Left hindlimb (tissue), 1 donor: ENCODE measurements around the gene PPIL1.

ENCODE experiments used
- DNase-seq: peaks from one replicate; pipeline ENCODE4 v3.0.0-alpha.2; 2018

The PPIL1 gene

DNA sequence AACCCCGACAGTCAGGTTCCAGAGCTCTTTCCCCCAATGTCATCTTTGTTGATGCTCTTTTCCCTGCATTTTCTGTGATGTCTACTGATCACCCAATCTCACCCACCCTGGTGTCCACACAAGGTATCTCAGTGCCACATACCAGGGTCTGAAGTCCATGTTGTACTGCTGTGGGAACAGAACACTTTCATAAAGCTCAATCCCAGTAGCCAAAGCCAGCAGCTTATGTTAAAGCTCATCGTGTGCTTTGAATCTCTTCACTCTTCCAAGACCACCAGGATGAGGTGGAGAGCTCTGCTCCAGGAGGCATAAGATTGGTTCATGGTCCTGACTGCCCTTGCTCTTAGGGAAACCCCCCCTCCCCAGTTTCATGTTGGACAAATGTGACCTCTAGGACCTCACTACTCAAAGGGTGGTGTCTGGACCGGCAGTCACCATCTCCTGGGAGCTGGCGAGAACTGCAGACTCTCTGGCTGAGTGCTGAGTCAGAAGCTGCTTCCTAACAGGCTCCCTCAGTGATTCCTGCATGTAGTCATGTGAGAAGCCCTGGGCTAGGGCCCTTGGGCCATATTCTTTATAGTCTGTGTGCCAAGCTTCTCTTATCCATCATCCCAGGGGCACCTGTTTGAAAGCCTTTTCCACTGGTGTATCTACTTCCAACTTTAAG lies 22.0 kb downstream of the PPIL1 start:
- DNase-seq: no peak

DNA sequence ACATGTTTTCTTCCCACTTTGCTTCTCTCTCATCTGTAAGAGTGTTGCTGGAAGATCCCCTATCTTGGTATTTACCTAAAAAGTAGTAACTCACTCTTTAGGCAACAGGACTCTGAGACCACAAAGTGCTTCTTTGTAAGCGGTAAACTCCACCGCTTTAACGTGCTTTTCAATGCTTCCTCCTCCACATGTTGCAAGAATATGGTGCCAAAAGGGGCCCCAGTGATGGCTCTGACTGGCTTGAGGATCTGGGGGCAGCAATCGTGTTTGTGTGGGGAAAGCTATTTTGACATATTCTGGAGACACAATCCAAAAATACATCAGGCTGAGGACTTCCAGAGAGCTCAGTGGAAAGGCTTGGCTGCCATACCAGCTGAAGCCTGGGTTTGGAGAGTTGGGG lies 23.0 kb downstream of the PPIL1 start:
- no peak for DNase-seq

DNA sequence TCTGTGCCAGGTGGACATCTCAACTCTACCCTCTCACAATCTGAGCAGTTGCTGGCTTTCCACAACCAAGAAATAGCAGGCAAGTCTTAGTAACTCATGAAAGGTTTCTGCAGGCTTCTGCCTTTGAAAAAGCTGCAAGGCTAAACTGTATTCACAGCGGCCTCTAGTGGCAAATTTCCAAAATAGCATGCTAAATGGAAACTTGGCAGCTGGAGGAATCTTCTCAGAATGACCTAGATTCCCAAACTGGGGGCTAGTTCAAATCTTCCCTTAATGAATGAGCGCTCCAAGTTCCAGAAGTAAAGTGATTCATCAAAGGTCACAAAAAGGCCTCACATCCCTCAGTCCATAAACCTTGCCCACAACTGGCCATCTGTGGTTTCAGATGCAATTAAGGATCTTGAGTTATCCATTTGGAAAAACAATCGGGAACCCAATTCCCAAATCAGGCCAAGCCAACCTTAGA lies 23.4 kb downstream of the PPIL1 start:
- DNase-seq: peak; percentile 56

DNA sequence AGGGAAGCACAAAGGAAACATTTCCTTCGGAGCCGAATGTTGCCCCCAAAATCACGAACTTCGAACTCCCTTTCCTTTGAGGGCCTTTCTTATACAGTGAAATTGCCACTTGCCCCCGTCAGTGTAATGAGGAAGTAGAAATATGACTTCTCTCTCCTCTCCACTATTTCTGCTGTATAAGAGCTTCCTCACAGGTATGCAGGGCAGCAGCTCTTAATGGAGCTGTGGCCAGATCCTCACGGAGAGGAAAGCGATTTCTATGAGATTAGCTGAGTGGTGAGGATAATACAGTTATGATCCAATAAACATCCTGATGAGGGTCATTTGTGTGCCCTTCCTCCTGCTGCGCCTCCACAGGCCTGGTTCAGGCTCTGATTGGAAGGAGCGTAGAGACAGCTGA lies 24.6 kb downstream of the PPIL1 start:
- no peak for DNase-seq

DNA sequence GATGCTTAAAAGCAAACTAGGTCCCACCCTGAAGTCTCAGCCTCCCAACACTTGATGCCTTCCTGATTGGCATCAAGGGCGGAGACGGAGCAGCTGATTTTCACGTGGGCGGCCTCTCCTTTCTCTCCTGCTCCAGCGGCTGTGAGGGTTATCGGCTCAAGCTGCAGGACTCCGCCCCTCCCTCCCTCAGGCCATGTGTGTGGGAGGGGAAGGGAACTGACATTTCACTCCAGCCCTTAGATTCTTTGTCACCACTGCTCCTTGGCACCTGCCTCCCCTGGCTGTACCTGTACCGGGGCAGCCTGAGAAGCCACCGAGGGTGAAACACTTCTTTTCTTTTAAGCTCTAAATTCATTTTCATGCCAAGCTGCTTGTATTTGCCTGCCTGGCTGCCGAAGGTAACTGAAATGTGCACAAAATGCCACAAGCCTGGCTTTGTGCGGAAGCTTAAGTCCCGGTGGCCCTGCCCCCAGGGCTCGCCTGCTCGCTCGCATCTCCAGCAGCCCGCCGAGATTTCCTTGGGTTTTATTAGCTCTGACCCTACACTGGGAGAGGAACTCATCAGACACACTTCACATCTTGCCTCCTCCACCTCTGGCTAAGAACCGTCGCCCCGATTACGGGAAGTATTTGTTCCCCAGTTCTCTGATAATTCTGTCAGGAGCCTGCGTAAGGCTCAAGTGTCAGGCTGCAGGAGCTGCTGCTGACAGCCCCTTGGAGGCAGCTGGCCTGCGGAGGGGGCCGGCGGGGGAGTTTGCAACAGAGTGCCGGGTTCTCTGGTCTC lies 25.8 kb downstream of the PPIL1 start:
- DNase-seq: no peak

DNA sequence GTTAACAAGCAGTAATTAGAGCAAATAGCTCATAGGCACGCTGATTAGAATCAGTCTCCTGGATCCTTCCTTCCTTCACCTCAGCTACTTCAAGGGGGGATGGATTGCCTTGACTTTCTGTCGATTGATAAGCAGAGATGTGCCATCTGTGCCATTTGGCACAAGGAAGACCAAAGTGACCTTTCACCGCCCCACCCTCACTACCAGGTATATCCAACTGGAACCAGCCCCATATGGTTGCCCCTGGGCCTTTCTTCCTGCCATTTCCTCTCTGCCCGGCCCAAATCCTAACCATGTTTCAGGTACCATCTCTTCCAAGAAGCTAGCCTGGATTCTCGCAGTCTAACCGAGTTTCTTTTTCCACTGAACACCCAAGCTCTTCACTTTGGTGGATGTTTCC lies 26.6 kb downstream of the PPIL1 start:
- DNase-seq: no peak

DNA sequence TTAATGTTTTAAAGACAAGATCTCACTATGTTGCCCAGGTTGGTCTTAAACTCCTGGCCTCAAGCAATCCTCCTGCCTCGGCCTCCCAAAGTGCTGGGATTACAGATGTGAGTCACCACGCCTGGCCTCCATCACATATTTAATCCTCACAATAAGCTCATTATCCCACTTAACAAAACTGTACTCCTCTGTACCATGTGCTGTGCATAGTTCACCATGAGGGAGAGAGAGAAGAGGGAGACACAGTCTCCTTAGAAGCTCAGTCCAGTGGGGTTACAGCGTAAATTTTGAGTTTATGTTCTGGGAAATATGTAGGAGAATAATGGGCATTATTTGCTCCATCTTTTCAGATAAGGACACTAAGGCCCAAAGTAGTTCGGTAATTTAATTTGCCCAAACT lies 27.5 kb downstream of the PPIL1 start:
- no peak for DNase-seq

DNA sequence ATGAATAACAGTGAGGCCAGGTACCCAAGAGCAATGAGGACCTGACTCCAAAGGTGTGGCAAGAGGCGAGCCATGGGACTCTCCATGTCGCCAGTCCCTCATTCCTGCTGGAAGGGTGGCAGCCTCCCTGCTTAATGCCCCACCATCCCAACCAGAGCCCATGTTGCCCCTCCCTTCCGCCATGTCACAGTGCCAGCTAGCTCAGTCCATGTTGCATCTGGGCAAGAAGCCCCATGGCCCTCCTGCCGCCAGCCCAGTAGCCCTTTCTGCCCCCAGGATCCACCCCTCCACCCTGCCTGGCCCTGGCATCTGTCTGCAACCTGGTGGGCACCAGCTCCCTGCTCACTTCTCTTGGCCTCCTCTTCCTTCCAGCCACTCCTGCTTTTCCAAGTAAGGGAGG lies 29.4 kb downstream of the PPIL1 start:
- DNase-seq: no peak

DNA sequence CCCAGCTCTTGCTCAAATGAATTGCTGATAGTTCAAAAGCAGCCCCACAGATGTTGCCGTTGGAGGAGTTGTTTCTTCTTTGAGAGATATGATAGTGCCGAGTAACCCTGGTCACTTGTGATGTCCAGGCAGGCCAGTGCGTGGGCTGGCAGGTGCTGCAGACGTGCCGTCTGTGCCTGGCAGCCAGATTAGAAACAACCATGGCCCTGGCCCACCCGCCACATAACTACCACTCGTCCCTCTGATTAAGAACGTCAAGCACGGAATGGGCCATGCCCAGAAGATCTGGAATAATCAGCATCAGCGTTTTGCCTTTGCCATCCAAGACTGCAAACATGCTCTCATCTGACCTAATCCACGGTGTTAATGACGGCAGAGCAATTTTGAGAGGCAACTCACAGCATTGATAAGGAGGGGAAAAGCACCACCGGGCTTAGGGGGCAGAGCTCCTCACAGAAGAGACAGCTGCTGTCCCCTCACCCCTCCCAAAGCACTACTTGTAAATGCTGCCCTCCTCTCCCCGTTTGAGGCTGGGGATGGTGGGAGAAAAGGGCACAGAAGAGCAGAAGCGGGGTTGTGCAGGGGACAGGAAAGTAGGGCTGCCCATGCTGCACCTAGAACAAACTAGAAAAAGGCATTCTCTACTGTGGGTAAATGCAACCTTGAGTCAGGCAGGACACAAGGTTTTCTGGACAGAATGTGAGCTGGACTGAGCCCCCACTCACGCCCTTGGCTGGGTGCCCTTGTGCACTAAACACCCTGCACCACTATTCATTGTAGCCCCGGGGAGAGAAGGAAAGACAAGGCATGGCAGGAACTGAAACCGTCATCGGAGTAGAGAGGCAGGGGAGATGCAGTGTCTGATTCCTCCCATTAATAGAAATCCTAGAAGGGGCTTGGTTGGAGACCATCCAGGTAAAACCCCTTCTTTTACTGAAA lies 30.1 kb downstream of the PPIL1 start:
- no peak for DNase-seq

DNA sequence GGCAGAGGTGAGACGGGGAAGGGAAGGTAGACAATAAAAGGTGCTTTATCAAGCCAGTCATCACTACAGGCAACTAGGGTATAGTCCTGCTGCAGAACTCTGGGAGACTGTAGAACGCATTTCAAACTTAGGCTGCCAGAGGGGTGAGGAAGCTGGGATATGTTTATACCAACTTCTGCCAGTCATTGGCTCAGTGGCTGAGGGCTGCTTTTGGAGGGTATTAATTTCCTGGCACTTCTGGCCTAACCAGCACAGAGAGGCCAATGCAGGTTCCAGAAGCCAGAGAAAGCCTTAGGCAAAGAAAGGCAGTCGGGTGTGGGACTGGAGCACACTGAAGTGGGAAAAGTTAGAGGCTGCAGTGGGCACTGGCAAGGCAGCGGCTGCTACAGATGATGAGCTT lies 31.4 kb downstream of the PPIL1 start:
- DNase-seq: no peak

DNA sequence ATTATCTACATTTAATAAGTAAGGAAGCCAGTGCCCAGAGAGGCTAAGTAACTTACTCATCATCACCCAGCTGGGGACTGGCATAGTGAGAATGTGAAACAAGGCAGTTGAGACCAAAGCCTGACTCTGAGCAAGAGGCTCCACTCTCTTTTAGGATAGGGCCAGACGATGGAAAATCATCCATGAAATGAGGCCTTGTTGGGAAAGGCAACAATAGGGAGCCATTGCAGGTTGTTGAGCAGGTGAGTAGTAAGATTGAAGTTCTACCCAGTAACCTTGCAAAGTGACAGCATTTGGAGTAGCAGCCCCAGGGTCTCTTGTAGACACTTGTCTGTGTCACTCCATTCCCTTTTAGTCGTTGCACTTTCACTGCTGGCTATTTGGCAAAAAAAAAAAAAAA lies 32.8 kb downstream of the PPIL1 start:
- DNase-seq: no peak

DNA sequence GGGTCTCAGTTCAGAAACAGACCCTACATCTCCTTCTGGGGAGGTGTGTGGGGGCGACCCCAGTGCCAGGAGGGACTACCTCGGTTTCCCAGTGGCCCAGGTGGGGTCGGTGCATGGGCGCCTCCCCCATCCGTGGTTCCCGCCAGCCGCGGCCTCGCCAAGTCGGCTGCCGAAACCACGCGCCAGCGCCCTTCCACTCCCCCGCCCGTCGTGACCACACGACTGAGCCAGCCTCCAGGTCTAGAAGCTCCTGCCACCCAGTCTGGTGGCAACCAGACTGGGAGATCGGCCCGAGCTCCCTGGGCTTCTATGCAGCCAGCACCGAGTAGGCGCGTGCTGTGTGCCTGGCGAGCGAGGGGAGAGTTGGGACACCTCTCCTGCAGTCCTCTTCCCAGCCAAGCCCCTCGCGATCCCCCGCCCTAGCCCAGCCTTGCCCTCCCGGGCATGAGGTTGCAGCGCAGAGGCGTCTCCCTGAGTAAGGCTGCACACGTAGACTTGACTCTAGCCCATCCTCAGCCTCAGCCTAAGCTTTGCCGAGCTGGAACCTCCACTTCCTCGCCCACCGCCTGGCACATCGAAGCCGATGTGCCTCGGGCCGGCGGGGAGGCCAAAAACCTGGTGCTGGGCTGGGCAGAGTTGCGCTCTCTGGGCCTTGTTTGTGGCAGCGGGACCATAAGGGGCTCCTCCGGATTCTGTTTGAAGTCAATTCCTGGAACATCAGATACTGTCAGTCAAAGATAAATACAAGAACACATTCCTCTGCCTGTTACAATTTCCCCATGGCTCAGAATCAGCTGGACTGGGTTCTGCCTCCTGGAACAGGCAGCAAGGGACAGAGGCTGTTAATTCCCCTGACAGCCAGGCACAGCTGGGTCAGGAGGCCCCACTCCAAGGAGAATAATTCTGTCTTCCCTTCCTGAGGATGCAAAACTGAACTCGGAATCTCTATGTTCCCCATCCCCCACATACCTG lies 33.9 kb downstream of the PPIL1 start:
- DNase-seq: peak; percentile 56

DNA sequence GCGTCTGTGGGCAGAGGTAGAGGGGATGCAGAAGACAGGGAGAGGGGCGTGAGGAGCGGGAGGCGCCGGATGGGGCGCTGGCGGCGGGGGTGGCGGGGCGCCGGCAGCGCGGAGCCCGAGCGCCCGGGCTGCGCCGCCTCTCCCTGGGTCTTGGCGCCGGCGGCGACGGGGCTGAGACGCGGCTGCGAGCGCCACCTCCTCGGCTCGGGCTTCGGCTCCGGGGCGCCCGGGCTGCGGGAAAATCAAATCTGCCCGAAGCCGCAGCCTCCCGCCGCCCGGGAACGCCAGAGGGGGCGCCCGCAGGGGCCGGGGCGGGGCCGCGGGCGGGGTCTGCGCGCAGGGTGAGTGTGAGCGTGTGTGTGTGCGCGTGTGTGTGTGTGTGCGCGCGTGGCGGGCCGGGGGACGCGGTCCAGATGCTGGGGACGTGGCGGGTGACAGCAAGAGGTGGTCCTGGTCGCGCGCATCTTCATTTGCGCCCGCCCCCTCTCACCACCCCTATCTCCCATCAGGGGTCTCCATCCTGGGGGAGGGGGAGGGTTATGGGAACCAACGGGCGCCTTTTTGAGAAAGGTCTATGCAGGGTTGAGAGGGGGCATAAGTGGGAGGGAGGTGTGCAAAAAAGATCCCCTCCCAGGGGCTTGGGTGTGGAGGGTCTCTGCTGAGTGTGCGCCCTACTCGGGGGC lies 34.7 kb downstream of the PPIL1 start:
- peak; percentile 64 for DNase-seq

DNA sequence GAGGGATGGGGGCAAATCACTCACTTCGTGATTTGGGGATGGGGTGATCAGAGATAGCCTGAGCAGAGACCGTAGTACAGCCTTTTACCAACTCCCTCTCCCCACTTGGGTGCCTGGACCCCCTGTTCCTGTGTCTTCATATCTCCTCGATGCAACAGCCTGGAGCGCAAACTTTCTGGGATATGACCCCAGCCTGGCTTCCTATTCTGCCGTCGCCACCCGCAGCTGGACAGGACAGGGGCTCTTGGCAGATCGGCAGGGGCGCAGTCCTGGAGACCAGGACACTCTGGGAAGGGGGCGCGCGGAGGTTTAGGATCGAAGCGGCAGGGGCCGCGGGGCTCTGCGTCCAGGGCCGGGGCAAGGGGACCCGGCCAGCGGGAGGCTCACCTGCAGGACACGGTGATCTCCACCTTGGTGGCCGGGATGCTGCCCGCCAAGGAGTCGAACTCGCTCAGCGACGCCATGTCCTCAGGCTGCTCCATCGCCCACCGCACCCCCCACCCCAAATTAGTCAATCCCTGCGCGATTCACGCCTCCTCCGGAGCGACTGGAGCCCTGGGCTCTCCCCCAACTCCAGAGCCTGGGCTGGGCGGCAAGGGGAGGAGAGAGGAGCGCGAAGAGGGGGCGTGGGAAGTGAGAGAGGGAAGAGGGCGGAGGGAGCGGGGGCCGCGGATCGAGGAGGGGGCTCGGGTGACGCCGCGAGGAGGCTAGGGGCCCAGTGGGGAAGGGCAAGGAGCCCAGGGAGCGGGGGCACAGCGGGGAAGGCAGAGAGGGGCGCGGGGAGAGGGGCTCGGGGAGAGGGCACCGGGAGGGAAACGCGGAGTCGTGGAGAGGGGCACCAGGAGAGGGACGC lies 35.5 kb downstream of the PPIL1 start, which contains the start of gene CPNE5:
Gene CPNE5, minus strand, starts transcription at position 549 of the 853 bp plus-strand sequence. Its CDS starts 67 bp downstream, at position 482.
- peak; percentile 72 for DNase-seq

DNA sequence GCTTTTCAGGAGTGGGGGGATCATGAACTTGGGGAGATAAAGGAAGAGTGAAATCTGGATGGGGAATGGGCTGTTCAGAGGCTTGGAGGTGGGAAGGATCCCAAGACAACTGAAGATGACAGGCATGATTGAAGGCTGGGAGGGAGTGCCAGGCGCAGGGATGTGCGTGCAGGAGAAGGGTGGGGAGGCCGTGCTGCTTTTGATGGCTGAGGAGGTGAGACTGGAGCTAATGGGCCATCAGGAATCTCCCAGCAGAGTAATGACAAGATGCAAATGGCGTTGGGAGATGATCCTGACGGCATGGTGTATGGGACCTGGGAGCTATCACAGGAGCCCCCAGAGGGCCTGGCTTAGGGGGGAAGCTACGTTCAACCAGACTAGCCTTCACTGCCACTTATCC lies 36.9 kb downstream of the PPIL1 start:
- no peak for DNase-seq

DNA sequence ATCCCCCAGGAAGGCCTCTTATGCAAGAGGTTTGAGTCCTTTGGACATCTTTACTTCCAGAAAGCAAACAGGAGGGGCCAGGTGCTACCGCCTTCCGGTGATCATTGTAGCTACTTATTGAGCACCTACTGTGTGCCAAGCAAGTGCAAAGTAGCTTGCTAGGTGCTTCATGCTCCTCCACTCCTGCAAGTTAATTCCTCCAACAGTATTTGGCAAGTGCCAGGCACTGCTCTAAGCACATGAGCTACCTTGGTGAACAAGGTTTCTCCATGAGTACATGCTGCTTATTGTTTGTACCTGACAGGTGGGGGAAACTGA lies 37.6 kb downstream of the PPIL1 start:
- no peak for DNase-seq

DNA sequence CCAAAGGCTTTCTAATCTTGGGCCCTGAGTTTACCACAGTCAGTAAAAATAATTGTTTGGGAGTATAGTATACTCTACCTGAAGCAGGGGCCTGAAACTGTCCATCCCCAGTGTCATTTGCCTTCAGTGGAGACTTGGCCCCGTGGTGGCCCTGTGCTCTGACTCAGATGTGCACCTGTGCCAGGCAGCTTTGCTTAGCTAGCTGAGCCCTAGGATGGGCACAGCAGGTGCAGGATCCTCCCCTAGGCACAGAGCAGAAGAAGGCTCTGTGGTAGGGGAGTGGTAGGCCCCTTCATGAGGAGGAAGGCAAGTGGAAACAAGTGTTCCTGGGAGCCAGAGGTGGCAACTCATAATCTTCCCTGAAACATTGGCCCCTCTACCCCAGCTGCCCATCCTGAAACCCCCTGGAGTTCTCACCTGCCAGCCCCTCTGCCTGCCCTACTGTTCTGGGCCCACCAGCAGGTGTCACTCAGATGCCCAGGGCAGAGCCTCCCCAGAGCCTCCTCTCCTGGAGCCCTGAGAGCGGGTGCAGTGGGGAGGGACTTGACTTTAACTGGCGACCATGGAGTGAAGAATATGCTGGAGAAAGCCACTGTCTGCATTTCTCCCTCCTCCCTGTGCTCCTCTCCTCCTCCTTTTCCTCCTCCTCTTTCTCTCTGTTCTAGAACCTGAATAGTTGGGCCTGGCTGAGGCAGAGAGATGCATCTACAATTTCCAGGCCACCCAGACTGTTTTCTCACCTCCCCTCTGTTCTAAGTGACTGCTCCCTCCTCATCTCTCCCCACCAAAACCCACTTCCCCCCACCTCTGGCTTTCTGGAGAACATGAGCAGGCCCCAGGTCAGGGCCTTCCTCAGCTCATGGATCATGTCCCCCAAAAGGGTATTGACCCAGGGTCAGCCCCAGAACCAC lies 38.2 kb downstream of the PPIL1 start:
- DNase-seq: no peak

DNA sequence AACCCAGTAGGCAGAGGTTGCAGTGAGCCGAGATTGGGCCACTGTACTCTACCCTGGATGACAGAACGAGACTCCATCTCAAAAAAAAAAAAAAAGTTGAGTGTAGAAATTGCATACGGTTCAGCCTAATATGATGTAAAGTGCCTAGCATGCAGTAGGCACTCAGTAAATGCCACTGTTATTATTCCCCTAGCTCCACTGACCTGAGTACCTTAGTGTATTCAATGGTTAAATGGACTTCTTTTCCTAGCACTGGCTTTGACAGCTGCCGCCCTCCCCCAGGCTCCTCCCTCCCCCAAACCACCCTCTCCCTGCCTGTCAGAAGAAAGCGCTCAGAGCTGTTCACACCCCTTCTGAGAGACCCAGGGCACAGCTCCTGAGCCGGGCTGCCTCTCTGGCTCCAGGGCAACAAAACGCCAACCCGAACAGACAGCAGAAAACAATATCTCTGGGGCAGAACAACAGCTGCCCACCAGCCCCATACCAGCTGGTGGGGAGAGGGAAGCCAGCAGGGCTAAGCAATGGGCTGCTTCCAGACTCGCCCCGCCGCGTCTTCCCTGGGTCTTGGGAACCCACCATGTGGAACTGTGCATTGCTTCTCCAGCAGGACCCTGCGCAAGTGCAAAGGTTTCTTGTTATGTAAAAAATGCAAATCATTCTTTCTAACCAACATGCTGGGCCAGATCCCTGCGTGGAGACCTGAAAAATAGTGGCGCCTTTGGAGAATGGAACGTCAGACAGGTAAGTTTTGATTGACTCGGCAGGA lies 39.8 kb downstream of the PPIL1 start:
- peak; percentile 67 for DNase-seq
